Measurements from ENCODE around the gene MARCO. TPM values are rescaled to one million over a fixed set of nuclear protein-coding genes. Genes with fewer than 3 reads are reported as not detected.

Gene MARCO
- total RNA-seq, 4 donors from 2014 or later = 3.3 to 8.2 (median 4.0) TPM

- Histone ChIP-seq H3K36me3 (no peaks in the 10 kb centered on the region), H3K27ac (no peak overlapping the region), H3K4me1 (no peaks in the 10 kb centered on the region), H3K4me3 (no peak overlapping the region), H3K9me3 (no peaks in the 10 kb centered on the region), H3K27me3 (no peaks in the 10 kb centered on the region)
- TF ChIP-seq CTCF (IDR thresholded peaks at IDR 0.05) (no peak), POLR2A (IDR thresholded peaks at IDR 0.05) (no peak)
- no peak for DNase-seq
These were observed 19.7 kb upstream of the MARCO start for GRCh38 chr2:118922254-118922653.

GRCh38 chr2:118923371-118923770, 18.6 kb upstream of the MARCO start:
- Histone ChIP-seq H3K36me3 (no peaks in the 10 kb centered on the region), H3K4me1 (no peaks in the 10 kb centered on the region), H3K27ac (no peak overlapping the region), H3K4me3 (no peak overlapping the region), H3K9me3 (no peaks in the 10 kb centered on the region), H3K27me3 (no peaks in the 10 kb centered on the region)
- no peak for DNase-seq
- TF ChIP-seq CTCF (IDR thresholded peaks at IDR 0.05) (no peak), POLR2A (IDR thresholded peaks at IDR 0.05) (no peak)

- Histone ChIP-seq H3K36me3 (no peaks in the 10 kb centered on the region), H3K27ac (no peak overlapping the region), H3K4me3 (no peak overlapping the region), H3K4me1 (no peaks in the 10 kb centered on the region), H3K27me3 (no peaks in the 10 kb centered on the region), H3K9me3 (no peaks in the 10 kb centered on the region)
- DNase-seq = no peak
- TF ChIP-seq CTCF (IDR thresholded peaks at IDR 0.05) = no peak
- no peak for TF ChIP-seq POLR2A (IDR thresholded peaks at IDR 0.05)
These were observed 16.5 kb upstream of the MARCO start for GRCh38 chr2:118925476-118925875.

GRCh38 chr2:118925981-118926380, 16.0 kb upstream of the MARCO start:
- H3K9me3 ChIP-seq = no peaks in the 10 kb centered on the region
- no peak for DNase-seq
- H3K4me1 ChIP-seq = no peaks in the 10 kb centered on the region
- no peak overlapping the region for H3K27ac ChIP-seq
- no peaks in the 10 kb centered on the region for H3K36me3 ChIP-seq
- no peak overlapping the region for H3K4me3 ChIP-seq
- TF ChIP-seq CTCF (IDR thresholded peaks at IDR 0.05) (no peak), POLR2A (IDR thresholded peaks at IDR 0.05) (no peak)
- no peaks in the 10 kb centered on the region for H3K27me3 ChIP-seq

- peaks cover 0 to 8% (median 0%) of the 10 kb centered on the region in 4 donors for H3K9me3 ChIP-seq
- no peaks in the 10 kb centered on the region for H3K4me1 ChIP-seq
- H3K27me3 ChIP-seq = no peaks in the 10 kb centered on the region
- H3K27ac ChIP-seq = no peak overlapping the region
- no peaks in the 10 kb centered on the region for H3K36me3 ChIP-seq
- no peak overlapping the region for H3K4me3 ChIP-seq
- TF ChIP-seq POLR2A (IDR thresholded peaks at IDR 0.05) (no peak), CTCF (IDR thresholded peaks at IDR 0.05) (no peak)
- DNase-seq = no peak
These were observed 12.9 kb upstream of the MARCO start for GRCh38 chr2:118929059-118929458.

GRCh38 chr2:118932949-118933348, 9.0 kb upstream of the MARCO start:
- Histone ChIP-seq H3K4me1 (no peaks in the 10 kb centered on the region), H3K27me3 (no peaks in the 10 kb centered on the region), H3K36me3 (no peaks in the 10 kb centered on the region), H3K9me3 (peaks cover 0 to 8% (median 0%) of the 10 kb centered on the region in 4 donors), H3K4me3 (no peak overlapping the region), H3K27ac (no peak overlapping the region)
- TF ChIP-seq CTCF (IDR thresholded peaks at IDR 0.05) (no peak), POLR2A (IDR thresholded peaks at IDR 0.05) (no peak)
- no peak for DNase-seq
